Measurements from ENCODE around the gene SAMD4B. TPM values are rescaled to one million over a fixed set of nuclear protein-coding genes. Genes with fewer than 3 reads are reported as not detected.

The SAMD4B gene, protein sequence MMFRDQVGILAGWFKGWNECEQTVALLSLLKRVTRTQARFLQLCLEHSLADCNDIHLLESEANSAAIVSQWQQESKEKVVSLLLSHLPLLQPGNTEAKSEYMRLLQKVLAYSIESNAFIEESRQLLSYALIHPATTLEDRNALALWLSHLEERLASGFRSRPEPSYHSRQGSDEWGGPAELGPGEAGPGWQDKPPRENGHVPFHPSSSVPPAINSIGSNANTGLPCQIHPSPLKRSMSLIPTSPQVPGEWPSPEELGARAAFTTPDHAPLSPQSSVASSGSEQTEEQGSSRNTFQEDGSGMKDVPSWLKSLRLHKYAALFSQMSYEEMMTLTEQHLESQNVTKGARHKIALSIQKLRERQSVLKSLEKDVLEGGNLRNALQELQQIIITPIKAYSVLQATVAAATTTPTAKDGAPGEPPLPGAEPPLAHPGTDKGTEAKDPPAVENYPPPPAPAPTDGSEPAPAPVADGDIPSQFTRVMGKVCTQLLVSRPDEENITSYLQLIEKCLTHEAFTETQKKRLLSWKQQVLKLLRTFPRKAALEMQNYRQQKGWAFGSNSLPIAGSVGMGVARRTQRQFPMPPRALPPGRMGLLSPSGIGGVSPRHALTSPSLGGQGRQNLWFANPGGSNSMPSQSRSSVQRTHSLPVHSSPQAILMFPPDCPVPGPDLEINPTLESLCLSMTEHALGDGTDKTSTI
- 31.5 and 37.6 TPM in 2 replicates for total RNA-seq

DNA sequence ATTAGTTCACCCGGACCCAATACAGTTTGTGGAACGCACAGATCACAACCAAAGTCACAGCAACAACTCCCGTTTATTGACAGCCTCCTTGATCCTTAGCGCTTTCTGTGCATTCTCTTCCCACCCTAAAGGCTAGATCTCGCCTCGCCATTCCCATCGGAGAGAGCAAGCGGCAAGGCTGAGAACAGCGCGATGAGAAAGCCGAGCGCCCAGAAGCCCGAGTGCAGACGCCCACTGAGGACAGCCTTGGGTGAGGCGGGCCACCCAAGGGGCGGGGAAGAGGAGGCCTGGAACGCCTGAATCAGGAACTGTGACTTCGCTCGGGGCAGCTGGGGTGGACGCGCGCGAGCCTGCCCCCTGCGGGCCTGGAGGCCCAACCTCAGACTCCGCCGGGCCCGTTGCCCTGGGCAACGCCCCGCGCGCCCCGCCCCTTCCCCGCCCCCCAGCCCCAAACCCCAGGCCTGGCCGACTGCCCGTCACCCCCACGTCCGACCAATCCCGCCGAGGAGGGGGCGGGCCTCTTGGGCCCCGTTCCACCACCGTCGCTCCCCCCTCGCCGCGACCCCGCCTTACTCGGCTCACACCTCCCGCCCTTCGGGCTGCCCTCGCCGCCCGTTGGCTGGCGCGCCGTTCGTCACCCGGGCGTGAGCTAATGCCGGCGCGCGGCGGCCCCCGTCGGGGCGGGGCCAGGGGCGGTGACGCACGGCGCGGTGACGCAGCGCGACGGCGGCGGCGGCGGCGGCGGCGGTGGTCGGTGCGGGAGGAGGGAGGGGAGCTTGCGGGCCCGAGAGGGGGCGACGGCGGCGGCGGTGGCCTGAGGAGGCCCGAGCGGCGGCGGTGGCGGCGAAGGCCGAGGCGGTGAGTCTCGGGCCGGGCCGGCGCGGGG, at the start of gene SAMD4B:
TSS of gene SAMD4B (plus strand) at position 703 of the 886 bp plus-strand sequence. CDS start 14,473 bp downstream, outside the sequence.

DNA sequence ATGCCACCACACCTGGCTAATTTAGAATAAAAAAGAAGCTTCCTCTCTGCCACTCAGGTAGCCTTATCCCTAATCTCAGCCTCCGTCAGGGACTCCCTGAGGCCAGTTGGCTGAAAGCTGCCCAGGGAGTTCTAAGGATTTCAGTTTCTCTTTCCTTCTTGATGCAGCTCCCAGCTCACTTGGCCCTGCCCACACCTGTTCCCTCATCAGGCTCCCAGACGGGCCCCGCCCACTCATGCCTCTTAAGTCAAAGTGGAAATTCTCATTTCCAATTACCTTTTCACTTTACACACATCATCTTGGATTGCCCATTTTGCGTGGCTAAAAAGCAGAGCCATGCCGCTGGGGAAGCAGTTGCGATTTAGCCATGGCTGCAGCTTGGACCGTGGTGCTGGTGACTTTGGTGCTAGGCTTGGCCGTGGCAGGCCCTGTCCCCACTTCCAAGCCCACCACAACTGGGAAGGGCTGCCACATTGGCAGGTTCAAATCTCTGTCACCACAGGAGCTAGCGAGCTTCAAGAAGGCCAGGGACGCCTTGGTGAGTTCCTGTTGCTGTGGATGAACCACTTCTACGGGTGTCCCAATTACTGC, 46.1 kb upstream of the SAMD4B start, which contains the start of gene IFNL1:
TSS of gene IFNL1 (plus strand) at position 353 of the 591 bp plus-strand sequence. CDS start at position 368, 15 bp downstream.

DNA sequence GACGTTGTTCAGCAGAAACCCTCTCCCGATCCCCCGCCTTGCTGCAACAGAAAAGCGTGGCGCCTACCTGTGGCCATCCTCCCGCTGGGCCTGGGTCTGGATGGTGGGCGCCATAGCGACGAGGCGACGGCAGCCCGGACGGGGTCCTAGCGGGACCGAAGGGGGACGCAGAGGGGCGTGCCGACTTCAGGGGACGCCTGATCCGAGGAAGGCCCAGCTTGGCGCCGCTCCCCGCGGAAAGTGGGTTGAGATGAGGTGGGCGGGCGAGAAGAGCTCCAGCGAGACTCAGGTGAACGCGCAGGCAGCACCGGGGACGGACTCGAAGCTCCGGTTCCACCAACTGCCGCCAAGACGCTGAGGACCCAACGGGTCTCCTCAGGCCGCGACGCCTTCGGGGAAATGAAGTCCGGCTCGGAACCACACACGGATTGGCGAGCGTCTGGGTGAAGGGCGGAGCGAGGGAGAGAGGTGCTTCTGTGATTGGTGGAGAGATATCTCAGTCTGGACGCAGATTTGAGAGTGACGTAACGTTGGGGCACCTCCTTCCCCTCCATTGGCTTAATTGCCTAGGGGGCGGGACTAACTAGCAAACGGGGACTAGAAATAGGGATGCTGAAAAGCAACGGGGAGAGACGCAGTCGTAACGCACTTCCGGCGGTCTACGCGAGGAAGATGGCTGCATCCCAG, 48.7 kb downstream of the SAMD4B start, which contains the start of the genes MED29 and PAF1:
TSS of gene MED29 (plus strand) at position 628 of the 687 bp plus-strand sequence. CDS start at position 673, 45 bp downstream.
TSS of gene PAF1 (minus strand) at position 356 of the 687 bp plus-strand sequence. CDS start at position 114, 242 bp downstream.

DNA sequence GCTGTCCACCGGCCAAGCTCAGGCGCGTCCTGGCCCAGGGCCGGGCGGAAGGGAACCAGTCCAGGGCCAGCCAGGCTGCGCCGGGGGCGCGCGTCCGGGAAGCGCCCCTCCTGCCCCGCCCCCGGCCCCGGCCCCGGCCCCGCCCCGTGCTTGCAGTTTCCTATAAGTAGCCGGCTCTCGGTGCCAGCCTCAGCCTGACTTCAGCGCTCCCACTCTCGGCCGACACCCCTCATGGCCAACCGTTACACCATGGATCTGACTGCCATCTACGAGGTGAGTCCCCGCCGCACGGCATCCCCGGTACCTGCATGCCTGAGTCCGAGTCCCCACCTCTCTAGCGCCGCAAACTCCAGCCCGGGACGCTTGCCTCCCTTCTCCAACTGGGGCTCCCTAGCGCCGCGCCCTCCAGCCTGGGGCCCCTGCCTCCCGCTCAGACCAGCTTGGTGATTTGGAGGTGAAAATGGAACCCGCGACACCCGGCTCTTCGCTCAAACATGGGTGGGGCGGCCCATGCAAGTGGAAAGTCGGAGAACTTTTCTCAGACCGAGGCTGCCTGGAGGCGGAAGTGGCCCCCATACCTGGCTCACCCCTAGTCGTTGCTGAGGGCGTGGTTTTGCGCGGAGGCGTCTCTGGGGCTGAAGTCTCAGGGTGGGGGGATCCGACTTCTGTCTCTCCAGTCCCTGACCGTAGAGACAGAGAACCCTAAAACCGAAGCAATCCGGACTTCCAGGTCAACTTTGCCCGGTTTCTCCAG, 64.6 kb downstream of the SAMD4B start, which contains the start of gene ZFP36:
TSS of gene ZFP36 (plus strand) at position 192 of the 754 bp plus-strand sequence. CDS start at position 250, 58 bp downstream.

DNA sequence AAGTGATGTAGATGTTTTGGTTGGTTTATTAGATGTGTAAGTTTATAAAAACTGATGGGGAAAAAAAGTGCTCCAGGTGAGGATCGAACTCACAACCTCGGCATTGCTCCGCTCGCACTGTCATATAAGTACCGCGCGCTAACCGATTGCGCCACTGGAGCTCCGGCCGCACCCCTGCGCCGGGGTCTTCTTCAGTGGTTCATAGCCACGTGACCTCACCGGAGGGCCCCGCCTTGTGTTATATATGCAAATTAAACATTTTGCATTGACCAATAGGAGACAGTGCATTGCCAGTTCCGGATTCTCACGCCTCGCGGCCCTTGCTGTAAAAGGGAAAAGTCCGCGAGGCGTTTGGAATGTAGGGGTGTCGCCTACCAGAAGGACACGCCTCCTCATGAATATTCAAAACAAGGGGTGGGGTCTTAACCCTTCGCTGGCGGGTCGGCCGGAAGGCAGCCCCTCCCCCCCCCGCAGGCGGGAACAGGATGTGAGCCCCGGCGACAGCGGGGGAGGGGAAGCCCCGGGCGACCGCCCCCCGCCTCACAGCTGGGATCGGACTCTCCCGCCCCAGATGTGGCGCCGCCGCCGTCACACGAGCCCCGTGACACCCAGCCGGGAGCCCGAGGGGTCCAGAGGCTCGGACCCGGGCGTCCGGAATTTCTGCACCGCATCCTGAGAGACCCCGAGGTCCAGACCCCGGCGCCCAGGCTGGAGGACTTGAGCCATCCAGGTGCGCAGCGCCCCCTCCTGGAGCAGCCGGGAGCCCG, 70.1 kb downstream of the SAMD4B start, which contains the start of gene PLEKHG2:
TSS of gene PLEKHG2 (plus strand) at position 570 of the 767 bp plus-strand sequence. CDS start 1,418 bp downstream, outside the sequence.

Other genes with a start within 250 kb of the SAMD4B start
- gene PAK4, start 216.6 kb upstream of the SAMD4B start, total RNA-seq, result 5.5 and 9.2 TPM in 2 replicates
- gene NCCRP1, start 145.5 kb upstream of the SAMD4B start, total RNA-seq, result 4.8 and 9.4 TPM in 2 replicates
- not detected in 2 replicates for gene SYCN, start 138.2 kb upstream of the SAMD4B start, total RNA-seq
- gene IFNL3, start 97.4 kb upstream of the SAMD4B start, total RNA-seq, result not detected in 2 replicates
- gene IFNL4, start 93.6 kb upstream of the SAMD4B start, total RNA-seq, result not detected in 2 replicates
- not detected in 2 replicates for gene IFNL2, start 74.0 kb upstream of the SAMD4B start, total RNA-seq
- gene IFNL1, start 46.0 kb upstream of the SAMD4B start, total RNA-seq, result not detected in 2 replicates
- gene LRFN1, start 21.6 kb upstream of the SAMD4B start, total RNA-seq, result 0.24 and 0.43 TPM in 2 replicates
- not detected in 2 replicates for gene GMFG, start 6.4 kb upstream of the SAMD4B start, total RNA-seq
- 11.1 and 23.6 TPM in 2 replicates for gene PAF1, start 48.7 kb downstream of the SAMD4B start, total RNA-seq
- 9.8 and 10.4 TPM in 2 replicates for gene MED29, start 49.0 kb downstream of the SAMD4B start, total RNA-seq
- gene ZFP36, start 64.4 kb downstream of the SAMD4B start, total RNA-seq, result 5.8 TPM in 2 replicates
- gene PLEKHG2, start 70.2 kb downstream of the SAMD4B start, total RNA-seq, result 3.6 and 8.2 TPM in 2 replicates
- 72.5 and 139 TPM in 2 replicates for gene RPS16, start 93.5 kb downstream of the SAMD4B start, total RNA-seq
- 28.1 and 48.0 TPM in 2 replicates for gene SUPT5H, start 103.2 kb downstream of the SAMD4B start, total RNA-seq
- gene TIMM50, start 138.4 kb downstream of the SAMD4B start, total RNA-seq, result 100 and 120 TPM in 2 replicates
- gene DLL3, start 156.5 kb downstream of the SAMD4B start, total RNA-seq, result 0.64 and 0.72 TPM in 2 replicates
- gene SELENOV, start 172.7 kb downstream of the SAMD4B start, total RNA-seq, result not detected in 2 replicates
- gene EID2B, start 190.4 kb downstream of the SAMD4B start, total RNA-seq, result 1.1 and 1.2 TPM in 2 replicates
- gene EID2, start 197.7 kb downstream of the SAMD4B start, total RNA-seq, result 4.5 and 5.1 TPM in 2 replicates